ENCODE data around the gene ARHGEF11. TPM values are rescaled to one million over a fixed set of nuclear protein-coding genes. Genes with fewer than 3 reads are reported as not detected.

Gene ARHGEF11
- total and polyA plus RNA-seq, 9 of the 15 experiments (the other 6 are each of a cell fraction or from before 2014, with no cell fraction given) = 0.14 to 15.5 (median 9.0) TPM

DNA sequence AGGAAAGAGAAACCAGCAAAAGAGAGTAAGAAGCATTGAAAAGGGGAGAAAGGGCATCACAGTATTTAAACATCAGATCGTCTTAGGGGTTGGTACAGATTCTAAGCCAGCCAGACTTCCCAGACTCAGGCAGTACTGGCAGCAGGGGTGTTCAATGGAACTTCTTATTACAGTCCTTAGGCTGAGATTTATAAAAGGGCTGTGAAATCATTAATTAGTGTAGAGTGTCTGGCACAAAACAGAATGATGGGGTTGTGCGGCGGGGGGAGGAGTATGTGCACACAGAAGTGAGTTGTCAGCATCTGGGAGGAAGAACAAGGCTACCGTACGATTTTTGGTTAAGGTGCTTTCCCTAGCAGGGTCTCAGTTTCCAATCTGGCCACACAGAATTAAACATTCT is 38.2 kb downstream of the ARHGEF11 start:
- Histone ChIP-seq H3K4me1 (replicated peaks in 1 of 2; ENCODE audit: control insufficient read depth in 2 of 2, insufficient read depth in 2 of 2, low read length in 2 of 2) (peaks cover 0 to 9% of the 10 kb centered on the region in 2 experiments; a peak in 2 of 5 replicates), H4K20me1 (replicated peaks; ENCODE audit: control insufficient read depth, insufficient read depth, low read length) (peaks cover 4% of the 10 kb centered on the region), H2AFZ (ENCODE audit: low read depth, low read length) (no peak overlapping the region), H3K27ac (ENCODE audit: extremely low read depth, low read depth, low read length) (no peak overlapping the region), H3K79me2 (ENCODE audit: control insufficient read depth, insufficient read depth, low read length) (0 out of 3 replicates have a peak, but pooled peaks cover 7% of the 10 kb centered on the region), H3K27me3 (ENCODE audit: control insufficient read depth in 2 of 2, insufficient read depth in 2 of 2, low read length in 2 of 2) (no peaks in the 10 kb centered on the region), H3K9ac (ENCODE audit: insufficient read depth in 1 of 2, low read depth in 2 of 2, low read length in 2 of 2) (no peak overlapping the region), H3K36me3 (ENCODE audit: control insufficient read depth, insufficient read depth, low read length) (no peaks in the 10 kb centered on the region), H3K9me3 (replicated peaks; ENCODE audit: control insufficient read depth, insufficient read depth, low read depth, low read length) (no peaks in the 10 kb centered on the region), H3K9me1 (ENCODE audit: control insufficient read depth, insufficient read depth, low read length) (no peaks in the 10 kb centered on the region), H3K4me2 (ENCODE audit: insufficient read depth, low read length) (no peak overlapping the region), H3K4me3 (no peak overlapping the region)
- no TSS peak for BruUV-seq (replicated peaks)
- 54% methylated on average over 5 of the region's 5 CpGs for WGBS (ENCODE audit: insufficient coverage, low coverage, missing lambda C conversion rate)
- FAIRE-seq (no peak), ATAC-seq (no peak), DNase-seq (ENCODE audit: extremely low read depth in 1 of 4, low spot score in 3 of 4) (no peak)
- ChIA-PET CTCF (ENCODE audit: low intra/inter-chr PET ratio) (no interaction called here), POLR2A (interaction anchor here (1.0 kb wide), 1 partner anchor 25 kb away, joined by 3 read pairs; no protein-coding TSS in a partner anchor)
- in situ Hi-C loops (cut with MboI) (no loop called here), intact Hi-C loops (cut with micrococcal nuclease) (no loop called here)
- TF ChIP-seq ZFP1 (CRISPR knock-in tag; IDR thresholded peaks at IDR 0.05) (no peak), ATF1 (CRISPR knock-in tag; IDR thresholded peaks at IDR 0.05) (no peak), ATF1 (tag; IDR thresholded peaks at IDR 0.05) (no peak), MAFG (tag; conservative IDR thresholded peaks at IDR 0.05) (no peak), RFX1 (IDR thresholded peaks at IDR 0.05) (no peak), ETS2 (tag; IDR thresholded peaks at IDR 0.05; ENCODE audit: borderline replicate concordance, poor library complexity, severe bottlenecking) (no peak), GMEB1 (CRISPR knock-in tag; IDR thresholded peaks at IDR 0.05) (no peak), DPF2 (IDR thresholded peaks at IDR 0.05) (no peak), MYC (IDR thresholded peaks at IDR 0.05; ENCODE audit: low read depth, low read length) (no peak), MYC (CRISPR knock-in tag; IDR thresholded peaks at IDR 0.05; ENCODE audit: borderline replicate concordance, low read depth) (no peak), ZNF764 (CRISPR knock-in tag; IDR thresholded peaks at IDR 0.05; ENCODE audit: low read depth) (no peak), GTF2F1 (IDR thresholded peaks at IDR 0.05; ENCODE audit: low read depth, low read length) (no peak), ZSCAN32 (CRISPR knock-in tag; IDR thresholded peaks at IDR 0.05) (no peak)
- TF ChIP-seq, protein P1, sequence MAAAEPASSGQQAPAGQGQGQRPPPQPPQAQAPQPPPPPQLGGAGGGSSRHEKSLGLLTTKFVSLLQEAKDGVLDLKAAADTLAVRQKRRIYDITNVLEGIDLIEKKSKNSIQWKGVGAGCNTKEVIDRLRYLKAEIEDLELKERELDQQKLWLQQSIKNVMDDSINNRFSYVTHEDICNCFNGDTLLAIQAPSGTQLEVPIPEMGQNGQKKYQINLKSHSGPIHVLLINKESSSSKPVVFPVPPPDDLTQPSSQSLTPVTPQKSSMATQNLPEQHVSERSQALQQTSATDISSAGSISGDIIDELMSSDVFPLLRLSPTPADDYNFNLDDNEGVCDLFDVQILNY (CRISPR knock-in tag; IDR thresholded peaks at IDR 0.05) = no peak
- TF ChIP-seq, protein P2, sequence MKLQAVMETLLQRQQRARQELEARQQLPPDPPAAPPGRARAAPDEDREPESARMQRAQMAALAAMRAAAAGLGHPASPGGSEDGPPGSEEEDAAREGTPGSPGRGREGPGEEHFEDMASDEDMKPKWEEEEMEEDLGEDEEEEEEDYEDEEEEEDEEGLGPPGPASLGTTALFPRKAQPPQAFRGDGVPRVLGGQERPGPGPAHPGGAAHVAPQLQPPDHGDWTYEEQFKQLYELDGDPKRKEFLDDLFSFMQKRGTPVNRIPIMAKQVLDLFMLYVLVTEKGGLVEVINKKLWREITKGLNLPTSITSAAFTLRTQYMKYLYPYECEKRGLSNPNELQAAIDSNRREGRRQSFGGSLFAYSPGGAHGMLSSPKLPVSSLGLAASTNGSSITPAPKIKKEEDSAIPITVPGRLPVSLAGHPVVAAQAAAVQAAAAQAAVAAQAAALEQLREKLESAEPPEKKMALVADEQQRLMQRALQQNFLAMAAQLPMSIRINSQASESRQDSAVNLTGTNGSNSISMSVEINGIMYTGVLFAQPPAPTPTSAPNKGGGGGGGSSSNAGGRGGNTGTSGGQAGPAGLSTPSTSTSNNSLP (IDR thresholded peaks at IDR 0.05; ENCODE audit: borderline replicate concordance, low read depth, low read length) = no peak

All from K562 (cell line).